ENCODE results near the gene DAZAP1.

- TF ChIP-seq CTCF (IDR thresholded peaks at IDR 0.05) (no peak), POLR2A (IDR thresholded peaks at IDR 0.05) (no peak), POLR2AphosphoS5 (IDR thresholded peaks at IDR 0.05) (no peak), EP300 (IDR thresholded peaks at IDR 0.05) (no peak)
Measured at GRCh38 chr19:1399079-1399478, 8.3 kb upstream of the DAZAP1 start.

Data from suprapubic skin (tissue), 4 donors.